HG02938 (cell line): Measurements from ENCODE around the gene TMPRSS11A.

Experiments
- ATAC-seq: cut with Tn5 transposase; IDR thresholded peaks from one replicate; pipeline ENCODE4 v1.9.1; 2021; ENCODE audit warnings: mild to moderate bottlenecking, moderate library complexity; ENCODE audit not compliant: unreplicated experiment

The TMPRSS11A gene

GRCh38 chr4:67874986-67875385 lies 88.3 kb downstream of the TMPRSS11A start:
- no peak for ATAC-seq

DNA sequence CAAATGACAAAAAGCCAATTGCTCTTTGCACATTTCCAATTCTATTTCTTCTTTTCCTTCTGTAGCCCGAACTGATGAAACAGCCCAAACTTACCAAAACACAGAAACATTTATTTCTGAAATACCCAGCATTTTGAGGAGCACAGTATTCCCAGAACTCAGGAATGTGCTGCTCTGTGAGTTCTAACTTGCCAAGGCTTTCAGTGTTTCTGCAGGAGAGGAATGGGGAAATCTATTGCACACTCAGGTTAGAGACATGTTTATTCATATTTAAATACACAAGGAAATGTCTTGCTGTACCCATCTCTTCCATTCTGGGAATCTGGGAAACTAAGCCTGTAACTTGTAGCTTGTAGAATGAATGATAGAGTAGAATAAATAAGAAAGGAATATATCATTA lies 90.2 kb downstream of the TMPRSS11A start:
- ATAC-seq: no peak

DNA sequence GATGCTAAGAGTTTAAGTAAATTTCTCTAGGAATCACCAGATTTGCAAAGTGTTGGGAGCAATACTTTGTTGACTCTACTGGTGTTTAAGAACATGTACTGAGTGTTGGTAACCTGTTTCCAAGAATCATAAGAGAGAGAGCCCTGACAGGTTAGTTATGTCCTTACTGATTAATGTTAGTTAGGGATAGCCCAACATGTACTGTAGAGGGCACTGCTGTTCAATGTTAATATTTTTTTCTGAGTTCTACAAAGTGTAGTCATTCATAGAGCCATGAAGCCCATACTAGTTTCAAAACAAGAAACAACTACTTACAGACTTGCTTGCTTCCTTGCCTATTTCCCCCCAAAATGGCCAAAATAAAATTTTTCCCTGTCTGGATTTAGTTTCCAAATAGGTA lies 91.4 kb downstream of the TMPRSS11A start:
- no peak for ATAC-seq

DNA sequence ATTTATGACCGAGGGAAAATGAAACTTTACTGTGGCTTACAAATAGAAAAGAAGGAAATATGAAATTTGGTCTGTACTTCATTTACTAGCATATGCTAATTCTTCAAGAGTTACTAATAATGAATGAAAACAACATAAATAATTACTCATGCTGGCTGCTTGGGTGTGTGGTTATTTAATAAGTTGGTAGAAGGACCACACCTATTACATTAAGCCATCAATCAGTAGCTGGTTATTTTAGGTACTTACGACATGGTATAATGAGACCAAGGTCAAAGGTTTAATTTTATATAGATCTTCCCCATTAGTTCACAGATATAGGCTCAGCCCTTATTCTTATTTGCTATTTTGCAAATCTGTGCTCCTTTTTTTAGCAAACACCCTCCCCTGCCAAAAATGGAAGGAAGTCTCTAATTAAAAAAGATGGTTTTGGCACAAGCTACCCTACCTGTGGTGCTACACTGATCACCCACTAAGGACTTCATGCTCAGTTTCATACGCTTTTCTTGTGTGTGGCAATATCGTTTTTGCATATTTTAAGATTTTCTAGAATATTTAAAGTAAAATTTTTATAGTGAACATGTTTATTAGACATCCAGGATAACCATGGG lies 93.6 kb downstream of the TMPRSS11A start:
- no peak for ATAC-seq

DNA sequence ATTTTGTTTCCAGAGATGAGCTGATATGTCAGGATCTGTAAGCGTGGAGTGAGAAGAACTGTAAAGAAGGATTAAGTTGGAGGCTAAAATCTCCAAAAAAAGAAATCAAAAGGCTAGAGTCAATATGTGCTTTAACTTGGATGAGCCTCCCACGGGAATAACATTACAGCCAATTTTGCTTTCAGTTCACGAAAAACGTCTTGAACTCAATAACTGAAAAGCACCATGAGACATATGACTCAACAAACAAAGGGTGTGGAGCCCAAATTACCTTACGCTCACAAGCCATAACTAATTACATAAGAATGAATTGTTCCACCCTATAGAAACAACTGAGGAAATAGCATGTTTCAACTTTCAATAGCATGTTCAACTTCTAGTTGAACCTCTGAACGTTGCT lies 101.8 kb downstream of the TMPRSS11A start:
- ATAC-seq: no peak
